SK-N-MC (cell line): ENCODE results near the gene GAN.
"Not testable (repeated sequence)": the region's sequence is repeated elsewhere in the genome, so short reads cannot be mapped to it uniquely, and the experiment has no call there.

ENCODE experiments used
- DNase-seq: peaks from one replicate; pipeline ENCODE4 v3.0.0-alpha.2; 2011; ENCODE audit warnings: low read depth, low spot score
- H3K27ac ChIP-seq: fragments of 200-600 bp; sonication (generic); 2 replicates; pipeline ENCODE4 v1.5.1; 2016; ENCODE audit warnings: mixed run types
- H3K36me3 ChIP-seq: fragments of 200-600 bp; sonication (generic); 2 replicates; pipeline ENCODE4 v1.6.1; 2017; ENCODE audit warnings: antibody characterized with exemption, low read length, mixed read lengths; ENCODE audit not compliant: insufficient read depth
- H3K4me3 ChIP-seq: fragments of 200-600 bp; sonication (generic); 2 replicates; pipeline ENCODE4 v1.5.1; 2016
- H3K9ac ChIP-seq: fragments of 200-600 bp; sonication (generic); 2 replicates; pipeline ENCODE4 v1.8.0; 2017; ENCODE audit warnings: mixed run types, mixed read lengths; ENCODE audit not compliant: insufficient read length
- H3K9me3 ChIP-seq: fragments of 200-600 bp; sonication (generic); 2 replicates; pipeline ENCODE4 v1.6.1; 2017; ENCODE audit warnings: low read depth, mild to moderate bottlenecking, antibody characterized with exemption, low read length, moderate library complexity, mixed read lengths
- EZH2 ChIP-seq: fragments of 200-600 bp; sonication (generic); IDR thresholded peaks from one replicate; pipeline ENCODE4 v1.6.1; 2017; ENCODE audit warnings: antibody characterized with exemption
- FOXP2 ChIP-seq: optimal IDR thresholded peaks from 2 replicates; pipeline ENCODE3; 2011; ENCODE audit warnings: mild to moderate bottlenecking, moderate library complexity; ENCODE audit not compliant: insufficient read depth; ENCODE audit errors: extremely low read length, control extremely low read depth
- POLR2AphosphoS5 ChIP-seq: IDR thresholded peaks from 2 replicates; pipeline ENCODE4 v1.6.1; 2012; ENCODE audit warnings: mild to moderate bottlenecking, low read depth, low read length, borderline replicate concordance

The GAN gene

GRCh38 chr16:81327447-81328196 lies 12.9 kb downstream of the GAN start:
- no peak overlapping the region for H3K4me3 ChIP-seq
- no peaks in the 10 kb centered on the region for H3K9me3 ChIP-seq
- H3K36me3 ChIP-seq, result no peaks in the 10 kb centered on the region
- TF ChIP-seq FOXP2, result no peak
- no peak for TF ChIP-seq EZH2
- no peak for TF ChIP-seq POLR2AphosphoS5
- no peak for DNase-seq
- no peak overlapping the region for H3K9ac ChIP-seq
- no peak overlapping the region for H3K27ac ChIP-seq

- Histone ChIP-seq H3K9me3 (no peaks in the 10 kb centered on the region), H3K27ac (no peak overlapping the region), H3K4me3 (no peak overlapping the region), H3K36me3 (no peaks in the 10 kb centered on the region), H3K9ac (no peak overlapping the region)
- no peak for DNase-seq
- no peak for TF ChIP-seq POLR2AphosphoS5
- no peak for TF ChIP-seq EZH2
- TF ChIP-seq FOXP2, result no peak
These were observed 15.2 kb downstream of the GAN start for GRCh38 chr16:81329947-81330346.

GRCh38 chr16:81333356-81333755 lies 18.6 kb downstream of the GAN start:
- Histone ChIP-seq H3K27ac (no peak overlapping the region), H3K4me3 (no peak overlapping the region), H3K9me3 (no peaks in the 10 kb centered on the region), H3K9ac (no peak overlapping the region), H3K36me3 (no peaks in the 10 kb centered on the region)
- TF ChIP-seq POLR2AphosphoS5, result no peak
- TF ChIP-seq EZH2, result no peak
- TF ChIP-seq FOXP2, result no peak
- DNase-seq, result no peak

- TF ChIP-seq EZH2, result no peak
- no peak for TF ChIP-seq POLR2AphosphoS5
- no peak for TF ChIP-seq FOXP2
- no peak for DNase-seq
- H3K4me3 ChIP-seq, result no peak overlapping the region
These were observed 20.9 kb downstream of the GAN start for GRCh38 chr16:81335669-81336068.

GRCh38 chr16:81337097-81337496 lies 22.3 kb downstream of the GAN start:
- Histone ChIP-seq H3K9ac (no peak overlapping the region), H3K4me3 (no peak overlapping the region), H3K27ac (no peak overlapping the region), H3K9me3 (no peaks in the 10 kb centered on the region), H3K36me3 (no peaks in the 10 kb centered on the region)
- no peak for DNase-seq
- no peak for TF ChIP-seq POLR2AphosphoS5
- no peak for TF ChIP-seq FOXP2
- TF ChIP-seq EZH2, result no peak

More at GRCh38 chr16:81335669-81336068, 20.9 kb downstream of the GAN start:
- Histone ChIP-seq H3K27ac (no peak overlapping the region), H3K36me3 (no peaks in the 10 kb centered on the region), H3K9ac (no peak overlapping the region), H3K9me3 (no peaks in the 10 kb centered on the region)

GRCh38 chr16:81345172-81345571 lies 30.4 kb downstream of the GAN start:
- H3K9ac ChIP-seq, result not testable (repeated sequence)

GRCh38 chr16:81347425-81347824 lies 32.7 kb downstream of the GAN start:
- no peak for DNase-seq
- no peak overlapping the region for H3K9ac ChIP-seq
- no peak overlapping the region for H3K4me3 ChIP-seq
- H3K27ac ChIP-seq, result no peak overlapping the region
- H3K36me3 ChIP-seq, result no peaks in the 10 kb centered on the region
- TF ChIP-seq FOXP2 (no peak), POLR2AphosphoS5 (no peak), EZH2 (no peak)
- no peaks in the 10 kb centered on the region for H3K9me3 ChIP-seq

More at GRCh38 chr16:81345172-81345571, 30.4 kb downstream of the GAN start:
- not testable (repeated sequence) for H3K9me3 ChIP-seq, H3K36me3 ChIP-seq, DNase-seq, H3K4me3 ChIP-seq, H3K27ac ChIP-seq

- no peak for DNase-seq
- Histone ChIP-seq H3K9me3 (no peaks in the 10 kb centered on the region), H3K4me3 (no peak overlapping the region), H3K9ac (no peak overlapping the region), H3K27ac (no peak overlapping the region), H3K36me3 (no peaks in the 10 kb centered on the region)
- TF ChIP-seq EZH2 (no peak), POLR2AphosphoS5 (no peak), FOXP2 (no peak)
These were observed 35.0 kb downstream of the GAN start for GRCh38 chr16:81349608-81350305.
